AG08396 (cell line): ENCODE results near the gene GDI2.

ENCODE experiments used
- DNase-seq: peaks from one replicate; pipeline ENCODE4 v3.0.0; 2012; ENCODE audit warnings: low spot score, mixed read lengths

GDI2 gene

DNA sequence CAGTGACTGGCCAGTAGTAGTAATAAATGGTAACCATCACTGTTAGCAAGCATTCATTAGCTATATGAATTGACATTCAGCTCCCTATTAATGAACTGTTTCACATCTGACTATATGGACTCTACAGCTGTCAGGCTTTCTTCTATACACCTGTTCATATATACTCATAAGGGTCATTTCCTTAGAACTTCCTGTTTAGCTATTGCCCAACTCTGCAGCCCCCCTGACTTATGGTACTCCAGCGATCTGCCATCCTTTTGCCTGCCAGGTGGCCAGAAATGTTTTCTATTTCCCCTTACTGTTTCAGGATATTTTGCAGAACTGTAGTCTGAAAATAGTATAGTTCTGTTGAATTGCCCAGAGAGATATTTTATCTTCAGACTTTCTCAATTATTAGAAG, 72.0 kb downstream of the GDI2 start:
- no peak for DNase-seq

DNA sequence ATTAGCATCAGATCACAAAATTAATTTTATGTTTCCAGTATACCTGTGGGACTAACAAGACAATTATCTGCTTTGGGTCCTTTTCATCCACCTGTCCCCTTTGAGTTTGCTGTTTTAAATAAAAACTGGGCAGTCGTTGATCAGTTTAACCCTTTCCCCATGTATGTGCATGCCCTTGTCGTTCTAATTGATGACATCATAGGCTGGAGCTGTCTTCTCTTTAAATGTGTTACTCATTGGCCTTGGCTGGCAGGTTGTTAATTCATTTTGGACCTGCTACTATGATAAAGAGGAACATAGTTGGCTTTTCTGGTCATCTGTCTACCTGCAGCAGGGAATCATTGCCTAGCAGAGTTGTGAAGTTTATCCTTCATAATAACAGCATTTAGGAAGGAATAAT, 74.8 kb downstream of the GDI2 start:
- DNase-seq, result no peak

GRCh38 chr10:5737352-5737751, 75.9 kb downstream of the GDI2 start:
- no peak for DNase-seq

GRCh38 chr10:5736591-5736990, 76.6 kb downstream of the GDI2 start:
- DNase-seq, result no peak

DNA sequence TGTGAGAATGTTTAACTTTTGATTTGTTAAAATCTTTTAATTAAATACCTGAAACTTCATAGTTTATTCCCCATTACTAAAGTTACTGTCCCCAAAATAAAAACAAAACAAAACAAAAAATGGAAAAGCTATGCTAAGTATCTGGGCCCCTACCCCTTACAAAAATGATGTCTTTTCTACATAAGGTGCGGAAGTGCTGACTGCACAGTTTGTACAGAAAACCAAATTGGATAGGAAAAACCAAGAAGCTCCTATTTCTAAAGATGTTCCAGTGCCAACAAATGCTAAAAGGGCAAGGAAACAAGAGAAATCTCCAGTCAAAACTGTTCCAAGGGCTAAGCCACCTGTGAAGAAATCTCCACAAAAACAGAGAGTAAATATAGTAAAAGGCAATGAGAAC, 78.1 kb downstream of the GDI2 start:
- no peak for DNase-seq

GRCh38 chr10:5732141-5732540, 81.1 kb downstream of the GDI2 start:
- no peak for DNase-seq

DNA sequence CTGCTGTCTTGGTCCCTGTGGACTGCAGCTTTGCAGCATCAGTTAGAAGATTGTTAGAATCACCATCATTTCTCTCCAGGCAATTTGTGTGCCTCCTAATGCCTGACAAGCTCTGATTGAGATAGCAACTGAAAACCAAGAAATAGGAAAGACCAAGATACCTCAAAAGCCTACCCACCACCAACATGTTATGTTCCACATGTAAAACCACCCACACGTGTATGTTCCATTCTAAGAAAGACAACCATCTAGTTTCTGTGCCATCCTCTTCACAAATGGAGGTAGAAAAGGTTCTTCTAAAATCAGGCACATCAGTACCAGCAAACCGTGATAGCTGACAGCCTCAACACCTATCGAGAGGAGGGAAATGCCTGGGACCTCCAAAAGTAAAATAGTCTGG, 81.7 kb downstream of the GDI2 start:
- DNase-seq, result no peak

GRCh38 chr10:5730766-5731165, 82.5 kb downstream of the GDI2 start:
- DNase-seq, result no peak

GRCh38 chr10:5723692-5724091, 89.5 kb downstream of the GDI2 start:
- DNase-seq, result no peak

GRCh38 chr10:5720182-5720581, 93.1 kb downstream of the GDI2 start:
- DNase-seq, result no peak

- DNase-seq, result no peak
Measured at GRCh38 chr10:5719546-5719945, 93.7 kb downstream of the GDI2 start.
